Measurements from ENCODE around the gene SLC34A2.

SLC34A2 gene

GRCh38 chr4:25632135-25632534 lies 23.5 kb upstream of the SLC34A2 start:
- FAIRE-seq (no peak), DNase-seq (ENCODE audit: insufficient read length, low spot score) (no peak)
- TF ChIP-seq POU2F2 (IDR thresholded peaks at IDR 0.05; ENCODE audit: low read depth, low read length) (no peak), TAF1 (IDR thresholded peaks at IDR 0.05; ENCODE audit: low read depth, low read length) (no peak), POLR2A (IDR thresholded peaks at IDR 0.05; ENCODE audit: low read depth, low read length) (no peak), PAX5 (IDR thresholded peaks at IDR 0.05; ENCODE audit: insufficient read depth, low read length, severe bottlenecking) (no peak), POLR2AphosphoS5 (IDR thresholded peaks at IDR 0.05; ENCODE audit: low read depth, low read length) (no peak), SPI1 (IDR thresholded peaks at IDR 0.05; ENCODE audit: low read depth, low read length) (no peak)

DNA sequence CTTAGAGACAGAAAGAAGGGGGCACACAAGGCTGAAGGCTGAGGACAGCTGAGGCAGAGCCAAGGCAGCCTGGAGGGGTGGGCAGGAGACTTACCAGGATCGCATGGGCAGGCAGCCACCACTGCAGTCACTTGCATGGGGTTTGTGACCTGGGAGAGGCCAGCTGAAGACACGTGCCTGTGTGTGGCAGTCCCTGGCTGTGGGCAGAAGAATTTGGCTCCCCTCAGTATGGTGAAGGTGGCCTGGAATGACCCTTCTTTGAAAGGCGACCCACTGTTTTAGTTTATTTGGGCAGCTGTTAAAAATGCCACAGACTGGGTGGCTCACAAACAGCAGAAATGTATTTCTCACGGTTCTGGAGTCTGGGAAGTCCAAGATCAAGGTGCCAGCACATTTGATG lies 22.1 kb upstream of the SLC34A2 start:
- FAIRE-seq (no peak), DNase-seq (ENCODE audit: insufficient read length, low spot score) (no peak)
- TF ChIP-seq SPI1 (IDR thresholded peaks at IDR 0.05; ENCODE audit: low read depth, low read length) (no peak), PAX5 (IDR thresholded peaks at IDR 0.05; ENCODE audit: insufficient read depth, low read length, severe bottlenecking) (no peak), POLR2AphosphoS5 (IDR thresholded peaks at IDR 0.05; ENCODE audit: low read depth, low read length) (no peak), POLR2A (IDR thresholded peaks at IDR 0.05; ENCODE audit: low read depth, low read length) (no peak), POU2F2 (IDR thresholded peaks at IDR 0.05; ENCODE audit: low read depth, low read length) (no peak), TAF1 (IDR thresholded peaks at IDR 0.05; ENCODE audit: low read depth, low read length) (no peak)

DNA sequence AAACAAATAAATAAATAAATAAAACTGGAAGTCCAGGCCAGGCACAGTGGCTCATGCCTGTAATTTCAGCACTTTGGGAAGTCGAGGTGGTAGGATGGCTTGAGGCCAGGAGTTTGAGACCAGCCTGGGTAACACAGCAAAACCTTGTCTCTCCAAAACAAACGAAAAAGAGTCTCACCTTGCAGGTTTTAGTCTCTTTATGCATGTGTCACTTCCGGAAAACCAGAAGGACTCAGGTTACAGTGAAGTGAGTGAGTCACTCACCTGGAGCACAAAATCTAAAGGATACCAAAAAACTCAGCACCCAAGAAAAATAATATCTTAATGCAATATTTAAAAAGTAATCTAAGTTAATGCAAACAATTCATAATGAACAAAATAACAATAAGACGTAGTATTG lies 20.1 kb upstream of the SLC34A2 start:
- TF ChIP-seq TAF1 (IDR thresholded peaks at IDR 0.05; ENCODE audit: low read depth, low read length) (no peak), SPI1 (IDR thresholded peaks at IDR 0.05; ENCODE audit: low read depth, low read length) (no peak), POLR2AphosphoS5 (IDR thresholded peaks at IDR 0.05; ENCODE audit: low read depth, low read length) (no peak), PAX5 (IDR thresholded peaks at IDR 0.05; ENCODE audit: insufficient read depth, low read length, severe bottlenecking) (no peak), POLR2A (IDR thresholded peaks at IDR 0.05; ENCODE audit: low read depth, low read length) (no peak), POU2F2 (IDR thresholded peaks at IDR 0.05; ENCODE audit: low read depth, low read length) (no peak)
- no peak for FAIRE-seq

DNA sequence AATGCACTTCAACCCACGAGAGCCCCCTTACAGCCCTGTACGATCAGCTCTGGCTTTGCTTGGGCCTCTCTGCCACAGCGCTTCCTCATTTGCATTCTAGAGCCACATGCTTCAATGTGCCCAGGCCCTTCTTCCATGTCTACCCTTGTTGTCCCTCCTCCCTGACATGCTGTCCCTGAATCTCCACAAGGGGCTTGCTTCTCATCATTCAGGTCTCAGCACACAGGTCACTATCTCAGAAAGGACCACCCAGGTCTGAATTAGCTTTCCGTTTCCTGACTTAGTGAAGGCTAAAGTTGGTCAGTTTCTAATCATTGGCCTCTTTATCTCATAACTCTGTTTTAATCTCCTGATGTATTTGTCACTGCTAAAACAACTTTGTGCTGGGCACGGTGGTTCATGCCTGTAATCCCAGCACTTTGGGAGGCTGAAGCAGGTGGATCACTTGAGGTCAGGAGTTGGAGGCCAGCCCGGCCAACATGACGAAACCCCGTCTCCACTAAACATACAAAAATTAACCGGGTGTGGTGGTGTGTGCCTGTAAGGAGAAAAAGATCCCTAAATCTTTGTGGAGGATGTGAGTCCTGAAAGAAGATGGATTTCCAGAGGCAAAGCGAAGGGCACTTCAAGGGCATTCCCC lies 17.9 kb upstream of the SLC34A2 start:
- TF ChIP-seq POLR2AphosphoS5 (IDR thresholded peaks at IDR 0.05; ENCODE audit: low read depth, low read length) = no peak
- no peak for TF ChIP-seq TAF1 (IDR thresholded peaks at IDR 0.05; ENCODE audit: low read depth, low read length)
- TF ChIP-seq POU2F2 (IDR thresholded peaks at IDR 0.05; ENCODE audit: low read depth, low read length) = no peak
- no peak for TF ChIP-seq SPI1 (IDR thresholded peaks at IDR 0.05; ENCODE audit: low read depth, low read length)
- no peak for TF ChIP-seq POLR2A (IDR thresholded peaks at IDR 0.05; ENCODE audit: low read depth, low read length)
- no peak for TF ChIP-seq PAX5 (IDR thresholded peaks at IDR 0.05; ENCODE audit: insufficient read depth, low read length, severe bottlenecking)
- DNase-seq (ENCODE audit: insufficient read length, low spot score) (no peak), FAIRE-seq (no peak)

More for the DNA sequence above, 20.1 kb upstream of the SLC34A2 start:
- no peak for DNase-seq (ENCODE audit: insufficient read length, low spot score)

DNA sequence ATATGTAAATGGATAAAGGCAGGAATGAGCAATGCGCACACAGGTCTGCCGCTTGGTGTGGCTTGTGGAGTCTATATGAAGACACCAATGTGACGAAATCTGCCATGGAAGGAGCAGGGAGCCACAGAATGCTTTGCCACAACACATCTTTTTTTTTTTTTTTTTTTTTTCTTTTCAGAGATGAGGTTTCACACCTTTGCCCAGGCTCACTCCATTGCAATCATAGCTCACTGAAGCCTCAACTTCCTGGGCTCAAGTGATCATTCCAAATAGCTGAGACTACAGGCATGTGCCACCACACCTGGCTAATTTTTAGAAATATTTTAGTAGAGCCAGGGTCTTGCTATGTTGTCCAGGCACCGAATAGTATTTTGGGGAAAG lies 17.4 kb upstream of the SLC34A2 start:
- FAIRE-seq (no peak), DNase-seq (ENCODE audit: insufficient read length, low spot score) (no peak)
- TF ChIP-seq SPI1 (IDR thresholded peaks at IDR 0.05; ENCODE audit: low read depth, low read length) (no peak), PAX5 (IDR thresholded peaks at IDR 0.05; ENCODE audit: insufficient read depth, low read length, severe bottlenecking) (no peak), POU2F2 (IDR thresholded peaks at IDR 0.05; ENCODE audit: low read depth, low read length) (no peak), POLR2A (IDR thresholded peaks at IDR 0.05; ENCODE audit: low read depth, low read length) (no peak), TAF1 (IDR thresholded peaks at IDR 0.05; ENCODE audit: low read depth, low read length) (no peak), POLR2AphosphoS5 (IDR thresholded peaks at IDR 0.05; ENCODE audit: low read depth, low read length) (no peak)

DNA sequence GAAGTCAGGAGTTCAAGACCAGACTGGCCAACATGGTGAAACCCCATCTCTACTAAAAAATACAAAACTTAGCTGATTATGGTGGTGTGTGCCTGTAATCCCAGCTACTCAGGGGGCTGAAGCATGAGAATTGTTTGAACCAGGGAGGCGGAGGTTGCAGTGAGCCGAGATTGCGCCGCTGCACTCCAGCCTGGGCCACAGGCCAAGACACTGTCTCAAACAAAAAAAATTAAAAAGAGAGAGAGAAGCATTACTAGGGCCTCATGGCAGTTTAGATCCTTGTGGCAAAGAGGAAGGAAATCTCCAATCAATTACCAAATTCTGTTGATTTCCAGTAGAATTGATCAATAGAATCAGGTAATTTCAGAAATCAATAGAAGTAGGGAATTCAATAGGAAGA lies 16.8 kb upstream of the SLC34A2 start:
- FAIRE-seq (no peak), DNase-seq (ENCODE audit: insufficient read length, low spot score) (no peak)
- TF ChIP-seq TAF1 (IDR thresholded peaks at IDR 0.05; ENCODE audit: low read depth, low read length) (no peak), POLR2A (IDR thresholded peaks at IDR 0.05; ENCODE audit: low read depth, low read length) (no peak), POLR2AphosphoS5 (IDR thresholded peaks at IDR 0.05; ENCODE audit: low read depth, low read length) (no peak), SPI1 (IDR thresholded peaks at IDR 0.05; ENCODE audit: low read depth, low read length) (no peak), PAX5 (IDR thresholded peaks at IDR 0.05; ENCODE audit: insufficient read depth, low read length, severe bottlenecking) (no peak), POU2F2 (IDR thresholded peaks at IDR 0.05; ENCODE audit: low read depth, low read length) (no peak)

DNA sequence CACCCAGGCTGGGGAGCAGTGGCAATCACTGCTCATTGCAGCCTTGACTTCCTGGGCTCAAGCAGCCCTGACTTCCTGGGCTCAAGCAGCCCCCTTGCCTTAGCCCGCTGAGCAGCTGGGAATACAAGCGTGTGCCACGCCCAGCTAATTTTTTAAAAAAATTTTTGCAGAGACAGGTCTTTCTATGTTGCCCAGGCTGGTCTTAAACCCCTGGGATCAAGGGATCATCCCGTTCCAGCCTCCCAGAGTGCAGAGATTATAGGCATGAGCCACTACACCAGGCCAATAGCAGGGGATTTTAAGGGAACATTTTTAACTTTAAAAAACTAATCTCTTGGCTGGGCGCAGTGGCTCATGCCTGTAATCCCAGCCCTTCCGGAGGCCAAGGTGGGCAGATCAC lies 5.3 kb upstream of the SLC34A2 start:
- FAIRE-seq (no peak), DNase-seq (ENCODE audit: insufficient read length, low spot score) (no peak)
- no peak for TF ChIP-seq POU2F2 (IDR thresholded peaks at IDR 0.05; ENCODE audit: low read depth, low read length)

DNA sequence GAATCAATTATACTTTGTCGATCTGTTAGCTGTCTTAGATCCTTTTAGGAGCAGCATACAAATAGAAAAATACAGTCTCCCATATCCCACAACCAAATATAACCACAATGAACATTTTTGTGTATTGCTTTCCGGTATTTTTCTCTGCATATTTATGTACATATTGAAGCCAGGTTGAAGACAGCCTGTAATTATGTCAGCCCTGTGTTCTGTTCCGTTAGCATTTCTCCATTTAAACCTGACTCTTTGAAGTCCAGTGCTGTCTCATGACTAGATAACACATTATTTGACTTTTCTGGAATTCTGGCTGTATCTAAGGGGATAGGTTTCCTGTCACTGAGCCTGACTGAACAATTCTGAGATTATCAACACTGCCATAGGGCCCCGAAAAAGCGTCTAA lies 4.0 kb upstream of the SLC34A2 start:
- DNase-seq (ENCODE audit: insufficient read length, low spot score) = no peak
- FAIRE-seq = no peak
- TF ChIP-seq PAX5 (IDR thresholded peaks at IDR 0.05; ENCODE audit: insufficient read depth, low read length, severe bottlenecking) = no peak
- TF ChIP-seq POLR2A (IDR thresholded peaks at IDR 0.05; ENCODE audit: low read depth, low read length) = no peak
- TF ChIP-seq SPI1 (IDR thresholded peaks at IDR 0.05; ENCODE audit: low read depth, low read length) = no peak
- no peak for TF ChIP-seq POLR2AphosphoS5 (IDR thresholded peaks at IDR 0.05; ENCODE audit: low read depth, low read length)
- no peak for TF ChIP-seq TAF1 (IDR thresholded peaks at IDR 0.05; ENCODE audit: low read depth, low read length)
- TF ChIP-seq POU2F2 (IDR thresholded peaks at IDR 0.05; ENCODE audit: low read depth, low read length) = no peak

GRCh38 chr4:25654031-25654970 lies 1.4 kb upstream of the SLC34A2 start:
- no peak for DNase-seq (ENCODE audit: insufficient read length, low spot score)
- TF ChIP-seq POLR2A (IDR thresholded peaks at IDR 0.05; ENCODE audit: low read depth, low read length) (no peak), POU2F2 (IDR thresholded peaks at IDR 0.05; ENCODE audit: low read depth, low read length) (no peak), TAF1 (IDR thresholded peaks at IDR 0.05; ENCODE audit: low read depth, low read length) (no peak), PAX5 (IDR thresholded peaks at IDR 0.05; ENCODE audit: insufficient read depth, low read length, severe bottlenecking) (no peak), SPI1 (IDR thresholded peaks at IDR 0.05; ENCODE audit: low read depth, low read length) (no peak)
- no peak for FAIRE-seq

All from GM12891 (cell line).